ENCODE data around the gene C3orf38. TPM values are rescaled to one million over a fixed set of nuclear protein-coding genes. Genes with fewer than 3 reads are reported as not detected.
A peak's percentile ranks its signal among the peaks of the same experiment; 100 is the strongest.

Gene C3orf38
- total and polyA plus RNA-seq, 9 of the 15 experiments (the other 6 are each of a cell fraction or from before 2014, with no cell fraction given), result 8.7 to 22.1 (median 16.2) TPM

DNA sequence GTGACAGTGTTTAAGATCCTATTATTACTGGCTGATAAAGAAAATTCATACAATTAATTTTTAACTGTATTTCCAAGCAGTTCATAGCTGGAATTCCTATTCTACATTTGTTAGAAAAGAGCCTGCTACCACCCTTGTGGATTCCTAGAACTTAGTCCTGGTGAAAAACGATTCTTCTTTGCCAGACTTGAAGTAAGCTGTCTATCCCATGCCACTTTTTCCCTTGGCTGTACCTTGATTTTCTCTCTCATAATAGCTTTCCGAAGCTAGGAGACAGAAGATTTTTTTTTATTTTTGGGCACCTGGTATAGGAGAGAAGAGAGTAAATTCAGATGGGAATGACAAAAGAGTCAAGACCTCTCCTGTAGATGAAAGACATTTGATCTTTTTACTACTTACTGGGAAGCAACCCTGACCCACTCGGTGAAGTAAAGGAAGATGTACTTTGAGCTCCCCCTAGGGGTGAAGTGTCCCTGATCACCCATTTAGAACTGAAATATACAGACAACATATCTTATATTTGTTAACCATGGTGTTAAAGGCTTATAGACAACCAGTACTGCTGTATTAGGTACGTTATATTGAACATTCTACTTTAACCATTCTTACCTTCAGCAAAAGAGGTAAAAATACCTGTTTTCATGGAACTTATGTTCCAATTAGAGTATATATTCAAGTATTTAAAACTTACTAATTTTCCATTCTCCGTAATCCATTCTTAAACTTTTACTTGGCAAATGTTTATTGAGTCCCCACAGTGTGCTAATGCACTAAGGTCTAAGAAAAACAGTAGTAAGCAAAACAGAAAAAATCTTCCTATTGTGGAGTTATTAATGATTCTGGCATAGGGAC lies 36.2 kb upstream of the C3orf38 start (continued):
- TF ChIP-seq, protein P1, sequence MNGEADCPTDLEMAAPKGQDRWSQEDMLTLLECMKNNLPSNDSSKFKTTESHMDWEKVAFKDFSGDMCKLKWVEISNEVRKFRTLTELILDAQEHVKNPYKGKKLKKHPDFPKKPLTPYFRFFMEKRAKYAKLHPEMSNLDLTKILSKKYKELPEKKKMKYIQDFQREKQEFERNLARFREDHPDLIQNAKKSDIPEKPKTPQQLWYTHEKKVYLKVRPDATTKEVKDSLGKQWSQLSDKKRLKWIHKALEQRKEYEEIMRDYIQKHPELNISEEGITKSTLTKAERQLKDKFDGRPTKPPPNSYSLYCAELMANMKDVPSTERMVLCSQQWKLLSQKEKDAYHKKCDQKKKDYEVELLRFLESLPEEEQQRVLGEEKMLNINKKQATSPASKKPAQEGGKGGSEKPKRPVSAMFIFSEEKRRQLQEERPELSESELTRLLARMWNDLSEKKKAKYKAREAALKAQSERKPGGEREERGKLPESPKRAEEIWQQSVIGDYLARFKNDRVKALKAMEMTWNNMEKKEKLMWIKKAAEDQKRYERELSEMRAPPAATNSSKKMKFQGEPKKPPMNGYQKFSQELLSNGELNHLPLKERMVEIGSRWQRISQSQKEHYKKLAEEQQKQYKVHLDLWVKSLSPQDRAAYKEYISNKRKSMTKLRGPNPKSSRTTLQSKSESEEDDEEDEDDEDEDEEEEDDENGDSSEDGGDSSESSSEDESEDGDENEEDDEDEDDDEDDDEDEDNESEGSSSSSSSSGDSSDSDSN (IDR thresholded peaks at IDR 0.05; ENCODE audit: borderline replicate concordance in 1 of 2, low read depth in 2 of 2, low read length in 2 of 2), result no peak
- TF ChIP-seq RAD21 (CRISPR knock-in tag; conservative IDR thresholded peaks at IDR 0.05 in 1 of 2, IDR thresholded peaks at IDR 0.05 in 1 of 2), result peak; percentile 43 to 68
- TF ChIP-seq, protein P2, sequence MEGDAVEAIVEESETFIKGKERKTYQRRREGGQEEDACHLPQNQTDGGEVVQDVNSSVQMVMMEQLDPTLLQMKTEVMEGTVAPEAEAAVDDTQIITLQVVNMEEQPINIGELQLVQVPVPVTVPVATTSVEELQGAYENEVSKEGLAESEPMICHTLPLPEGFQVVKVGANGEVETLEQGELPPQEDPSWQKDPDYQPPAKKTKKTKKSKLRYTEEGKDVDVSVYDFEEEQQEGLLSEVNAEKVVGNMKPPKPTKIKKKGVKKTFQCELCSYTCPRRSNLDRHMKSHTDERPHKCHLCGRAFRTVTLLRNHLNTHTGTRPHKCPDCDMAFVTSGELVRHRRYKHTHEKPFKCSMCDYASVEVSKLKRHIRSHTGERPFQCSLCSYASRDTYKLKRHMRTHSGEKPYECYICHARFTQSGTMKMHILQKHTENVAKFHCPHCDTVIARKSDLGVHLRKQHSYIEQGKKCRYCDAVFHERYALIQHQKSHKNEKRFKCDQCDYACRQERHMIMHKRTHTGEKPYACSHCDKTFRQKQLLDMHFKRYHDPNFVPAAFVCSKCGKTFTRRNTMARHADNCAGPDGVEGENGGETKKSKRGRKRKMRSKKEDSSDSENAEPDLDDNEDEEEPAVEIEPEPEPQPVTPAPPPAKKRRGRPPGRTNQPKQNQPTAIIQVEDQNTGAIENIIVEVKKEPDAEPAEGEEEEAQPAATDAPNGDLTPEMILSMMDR (IDR thresholded peaks at IDR 0.05 in 2 of 3, conservative IDR thresholded peaks at IDR 0.05 in 1 of 3; ENCODE audit: insufficient read depth in 2 of 3, low read depth in 1 of 3, low read length in 3 of 3), result peak; percentile 44 to 63 (median 52)
